Stomach (tissue), 4 donors: ENCODE results near the gene CNTN1.

Experiments used
- EP300 ChIP-seq: sonication (generic); formaldehyde crosslinking; IDR thresholded peaks from one replicate; pipeline ENCODE4 v1.6.1; 2017; ENCODE audit warnings: antibody characterized with exemption
- POLR2A ChIP-seq, 4 donors: fragments of 450-650 bp; IDR thresholded peaks; one replicate each; pipeline ENCODE4 v1.6.1; 2016; ENCODE audit warnings: antibody characterized with exemption in 4 of 4, control low read depth in 2 of 4, mild to moderate bottlenecking in 1 of 4, moderate library complexity in 1 of 4
- TF ChIP-seq, protein P1 (sequence below), 7 experiments: fragments of 450-650 bp in 4 of 7; fragments of 200-600 bp in 3 of 7; sonication (generic) in 3 of 7; IDR thresholded peaks; one replicate each; pipeline ENCODE4 v1.5.1; 2016 to 2019; ENCODE audit warnings: antibody characterized with exemption in 7 of 7, control low read depth in 2 of 7, mild to moderate bottlenecking in 1 of 7

DNA sequence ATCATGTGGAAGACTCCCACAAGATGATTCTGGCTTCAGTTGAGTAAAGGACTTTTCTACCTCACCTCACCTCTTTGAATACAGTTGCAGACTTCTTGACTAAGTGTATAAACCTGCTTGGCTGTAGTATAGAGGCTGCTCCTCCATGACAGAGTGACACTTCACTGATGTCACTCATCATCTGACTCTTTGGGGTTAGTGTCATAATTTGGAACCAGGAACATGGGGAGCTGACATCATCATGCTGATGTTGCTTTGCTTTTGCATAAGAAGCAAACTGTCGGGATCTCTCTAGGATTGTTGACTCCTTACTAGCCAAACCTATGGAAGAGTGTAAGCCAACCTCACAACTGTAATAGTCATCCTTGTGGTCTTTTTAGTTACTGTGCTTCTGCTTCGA, 420.7 kb downstream of the CNTN1 start:
- TF ChIP-seq, protein P1, sequence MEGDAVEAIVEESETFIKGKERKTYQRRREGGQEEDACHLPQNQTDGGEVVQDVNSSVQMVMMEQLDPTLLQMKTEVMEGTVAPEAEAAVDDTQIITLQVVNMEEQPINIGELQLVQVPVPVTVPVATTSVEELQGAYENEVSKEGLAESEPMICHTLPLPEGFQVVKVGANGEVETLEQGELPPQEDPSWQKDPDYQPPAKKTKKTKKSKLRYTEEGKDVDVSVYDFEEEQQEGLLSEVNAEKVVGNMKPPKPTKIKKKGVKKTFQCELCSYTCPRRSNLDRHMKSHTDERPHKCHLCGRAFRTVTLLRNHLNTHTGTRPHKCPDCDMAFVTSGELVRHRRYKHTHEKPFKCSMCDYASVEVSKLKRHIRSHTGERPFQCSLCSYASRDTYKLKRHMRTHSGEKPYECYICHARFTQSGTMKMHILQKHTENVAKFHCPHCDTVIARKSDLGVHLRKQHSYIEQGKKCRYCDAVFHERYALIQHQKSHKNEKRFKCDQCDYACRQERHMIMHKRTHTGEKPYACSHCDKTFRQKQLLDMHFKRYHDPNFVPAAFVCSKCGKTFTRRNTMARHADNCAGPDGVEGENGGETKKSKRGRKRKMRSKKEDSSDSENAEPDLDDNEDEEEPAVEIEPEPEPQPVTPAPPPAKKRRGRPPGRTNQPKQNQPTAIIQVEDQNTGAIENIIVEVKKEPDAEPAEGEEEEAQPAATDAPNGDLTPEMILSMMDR (IDR thresholded peaks at IDR 0.05) = no peak
- TF ChIP-seq POLR2A (IDR thresholded peaks at IDR 0.05) (no peak), EP300 (no peak)
